A549 (cell line): ENCODE measurements around the gene CAMKMT. TPM values are rescaled to one million over a fixed set of nuclear protein-coding genes. Genes with fewer than 3 reads are reported as not detected.

Source experiments
- ATAC-seq, 2 experiments: fragments of 200-7000 bp in 1 of 2; fragments of >200 bp in 1 of 2; cut with Nextera tagmentation in 1 of 2; cut with Tn5 transposase in 1 of 2; 3 replicates each; pipeline versions ENCODE4 v1.8.0 to v1.9.1; 2018 to 2020; ENCODE audit warnings: mild to moderate bottlenecking in 1 of 2, moderate library complexity in 1 of 2
- CTCF ChIA-PET: fragments of 300-600 bp; sonication (Branson Sonifier 250); formaldehyde crosslinking; extraction: SDS; loops from one replicate; lab custom pipeline; 2021; ENCODE audit warnings: antibody characterized with exemption, inconsistent platforms; lab: Yijun Ruan, JAX
- POLR2A ChIA-PET: fragments of 350-600 bp; formaldehyde crosslinking; extraction: SDS; loops from one replicate; lab custom pipeline; 2021; ENCODE audit warnings: antibody characterized with exemption, inconsistent platforms; lab: Yijun Ruan, JAX
- DNase-seq, 2 experiments: peaks; one replicate each; pipeline versions ENCODE4 v3.0.0 to v3.0.0-alpha.2; 2011 to 2016; ENCODE audit warnings: low read depth in 1 of 2, low spot score in 1 of 2
- FAIRE-seq: peaks from 2 replicates; lab custom pipeline; 2011; peaks lifted over from hg19 to GRCh38; lab: Jason Lieb, UNC
- H3K27ac ChIP-seq, 2 experiments: fragments of >200 bp; sonication (Bioruptor Twin); formaldehyde crosslinking; 3 replicates each; pipeline ENCODE4 v1.5.1; 2016 to 2017
- H3K4me1 ChIP-seq: fragments of >200 bp; sonication (Bioruptor Twin); formaldehyde crosslinking; 3 replicates; pipeline ENCODE4 v1.6.1; 2016
- H3K4me2 ChIP-seq: fragments of >200 bp; sonication (Bioruptor Twin); formaldehyde crosslinking; 3 replicates; pipeline ENCODE4 v1.6.1; 2016
- H3K4me3 ChIP-seq: fragments of >200 bp; sonication (Bioruptor Twin); formaldehyde crosslinking; 3 replicates; pipeline ENCODE4 v1.5.1; 2016
- H3K9me3 ChIP-seq: fragments of >200 bp; sonication (Bioruptor Twin); formaldehyde crosslinking; 3 replicates; pipeline ENCODE4 v1.6.1; 2016
- ATOH8 ChIP-seq: fragments of 250-450 bp; sonication (Bioruptor Pico); IDR thresholded peaks from 2 replicates; pipeline ENCODE4 v1.5.0; 2020; ENCODE audit warnings: low read depth, mild to moderate bottlenecking, moderate library complexity
- BHLHE40 ChIP-seq: IDR thresholded peaks from 2 replicates; pipeline ENCODE4 v1.6.1; 2012; ENCODE audit warnings: low read depth, low read length, inconsistent platforms
- CBX2 ChIP-seq: fragments of 200-600 bp; sonication (generic); IDR thresholded peaks from 2 replicates; pipeline ENCODE4 v1.6.1; 2016; ENCODE audit warnings: low read depth, mild to moderate bottlenecking, borderline replicate concordance
- E2F6 ChIP-seq: IDR thresholded peaks from 2 replicates; pipeline ENCODE4 v1.6.1; 2012; ENCODE audit warnings: low read depth, borderline replicate concordance
- EHF ChIP-seq: fragments of 250-450 bp; sonication (Bioruptor Pico); IDR thresholded peaks from 2 replicates; pipeline ENCODE4 v1.5.0; 2020; ENCODE audit warnings: mild to moderate bottlenecking
- EHMT2 ChIP-seq: fragments of 200-600 bp; sonication (generic); IDR thresholded peaks from 2 replicates; pipeline ENCODE4 v1.6.1; 2016; ENCODE audit warnings: antibody characterized with exemption, low read depth, mild to moderate bottlenecking, moderate library complexity
- ELK1 ChIP-seq: fragments of 150-350 bp; IDR thresholded peaks from 2 replicates; pipeline ENCODE4 v1.6.1; 2014; ENCODE audit warnings: low read depth, mild to moderate bottlenecking, low read length
- FOSB ChIP-seq: fragments of 250-450 bp; sonication (Bioruptor Pico); IDR thresholded peaks from 2 replicates; pipeline ENCODE4 v1.5.0; 2020; ENCODE audit warnings: mild to moderate bottlenecking, moderate library complexity
- FOXS1 ChIP-seq: fragments of 250-450 bp; sonication (Bioruptor Pico); IDR thresholded peaks from 2 replicates; pipeline ENCODE4 v1.5.0; 2020; ENCODE audit warnings: mild to moderate bottlenecking, moderate library complexity
- HDAC2 ChIP-seq: fragments of 200-600 bp; sonication (generic); IDR thresholded peaks from 2 replicates; pipeline ENCODE4 v1.6.1; 2016
- HMGXB4 ChIP-seq: fragments of 250-450 bp; sonication (Bioruptor Pico); IDR thresholded peaks from 2 replicates; pipeline ENCODE4 v1.5.0; 2021; ENCODE audit warnings: mild to moderate bottlenecking, moderate library complexity, borderline replicate concordance
- HOXB13 ChIP-seq: fragments of 250-450 bp; sonication (Bioruptor Pico); IDR thresholded peaks from 2 replicates; pipeline ENCODE4 v1.5.0; 2020; ENCODE audit warnings: low read depth, mild to moderate bottlenecking, moderate library complexity
- MAX ChIP-seq: IDR thresholded peaks from 2 replicates; pipeline ENCODE4 v1.6.1; 2012
- MYC ChIP-seq: IDR thresholded peaks from 2 replicates; pipeline ENCODE4 v1.6.1; 2012; ENCODE audit warnings: mild to moderate bottlenecking, inconsistent platforms, low read length, improper control_type of control experiment, borderline replicate concordance
- NFE2L2 ChIP-seq: fragments of 150-350 bp; conservative IDR thresholded peaks from 2 replicates; pipeline ENCODE4 v1.6.1; 2014; ENCODE audit warnings: low read length
- NR3C1 ChIP-seq: fragments of >200 bp; sonication (Bioruptor Twin); formaldehyde crosslinking; IDR thresholded peaks from 3 replicates; pipeline ENCODE4 v1.6.1; 2017
- POLR2AphosphoS2 ChIP-seq: conservative IDR thresholded peaks from 2 replicates; pipeline ENCODE4 v1.6.1; 2012; ENCODE audit warnings: low read length, improper control_type of control experiment, inconsistent platforms
- RAD21 ChIP-seq, 2 experiments: fragments of >200 bp in 1 of 2; sonication (Bioruptor Twin) in 1 of 2; formaldehyde crosslinking in 1 of 2; IDR thresholded peaks in 1 of 2; conservative IDR thresholded peaks in 1 of 2; 2 replicates in 1 of 2; 3 replicates in 1 of 2; pipeline ENCODE4 v1.6.1; 2012 to 2018; ENCODE audit warnings: inconsistent platforms in 1 of 2
- RCOR1 ChIP-seq: fragments of 150-350 bp; IDR thresholded peaks from 2 replicates; pipeline ENCODE4 v1.6.1; 2014; ENCODE audit warnings: antibody characterized with exemption, low read length, low read depth
- SREBF2 ChIP-seq: fragments of 450-650 bp; IDR thresholded peaks from 2 replicates; pipeline ENCODE4 v1.6.1; 2014; ENCODE audit warnings: mild to moderate bottlenecking, moderate library complexity
- TFCP2L1 ChIP-seq: fragments of 250-450 bp; sonication (Bioruptor Pico); IDR thresholded peaks from 2 replicates; pipeline ENCODE4 v1.5.0; 2021; ENCODE audit warnings: mild to moderate bottlenecking
- ZC3H11A ChIP-seq: fragments of 450-650 bp; IDR thresholded peaks from 2 replicates; pipeline ENCODE4 v1.6.1; 2014; ENCODE audit warnings: antibody characterized with exemption, mild to moderate bottlenecking
- ZFP36 ChIP-seq: fragments of 450-650 bp; IDR thresholded peaks from 2 replicates; pipeline ENCODE4 v1.6.1; 2014; ENCODE audit warnings: borderline replicate concordance; ENCODE audit not compliant: partially characterized antibody
- WGBS: methylation state at CpG from one replicate; pipeline ENCODE4 v1.1.6; 2017; ENCODE audit errors: missing lambda C conversion rate; 5-methylcytosine and 5-hydroxymethylcytosine counted together
- polyA plus RNA-seq, 4 experiments: library from polyadenylated mRNA; depleted of rRNA in 3 of 4; stranded (reverse); fragments of >200 nt; fragmentation: RNase III in 1 of 4; extraction: RNeasy Plus Mini Kit Qiagen cat#74134 plus additional on column Dnase treatment in 1 of 4; gene quantifications; 2 replicates in 3 of 4; 3 replicates in 1 of 4; pipeline ENCODE4 v1.2.3, GENCODE V29; 2011 to 2017

CAMKMT gene
- polyA plus RNA-seq, 2 of the 4 experiments (the other 2 are of a cell fraction): 6.5 to 15.7 TPM

- Histone ChIP-seq H3K27ac (no peak overlapping the region), H3K9me3 (peaks cover 19% of the 10 kb centered on the region), H3K4me3 (no peak overlapping the region)
- FAIRE-seq: no peak
- no peak for DNase-seq
- CTCF ChIA-PET: interaction anchor here (0.6 to 1.7 kb wide), 2 partner anchors 23 to 261 kb away, joined by 3 to 4 read pairs; no protein-coding TSS in a partner anchor
- no peak for ATAC-seq
- WGBS: 50% methylated on average over 1 of the region's 1 CpG
- POLR2A ChIA-PET: no interaction called here
- TF ChIP-seq CBX2 (no peak), NR3C1 (no peak), E2F6 (no peak), POLR2AphosphoS2 (no peak), RCOR1 (no peak), FOXS1 (CRISPR knock-in tag) (no peak), MYC (no peak), BHLHE40 (no peak), HMGXB4 (CRISPR knock-in tag) (no peak), NFE2L2 (no peak), SREBF2 (no peak), HDAC2 (no peak), EHF (no peak), MAX (no peak), ELK1 (no peak), RAD21 (conservative IDR thresholded peaks at IDR 0.05 in 1 of 2, IDR thresholded peaks at IDR 0.05 in 1 of 2) (no peak), TFCP2L1 (CRISPR knock-in tag) (no peak), FOSB (CRISPR knock-in tag) (no peak), ATOH8 (no peak)
- TF ChIP-seq, all 56 proteins: peak for 0
- Histone ChIP-seq H3K4me1 (no peaks in the 10 kb centered on the region), H3K4me2 (no peak overlapping the region)
These were observed 378.9 kb downstream of the CAMKMT start for GRCh38 chr2:44740678-44741077.

- no peak overlapping the region for H3K4me3 ChIP-seq
- TF ChIP-seq ZFP36: no peak
- TF ChIP-seq EHMT2: no peak
- TF ChIP-seq ZC3H11A: no peak
- TF ChIP-seq CBX2: no peak
- no peak for TF ChIP-seq HDAC2
- no peak for TF ChIP-seq HOXB13 (CRISPR knock-in tag)
- no peak for TF ChIP-seq MAX
- H3K4me1 ChIP-seq: no peaks in the 10 kb centered on the region
- ChIA-PET CTCF (interaction anchor here (1.7 kb wide), 1 partner anchor 262 kb away, joined by 4 read pairs; no protein-coding TSS in a partner anchor), POLR2A (no interaction called here)
- no peak; a peak in 1 of 6 replicates for ATAC-seq
- DNase-seq: no peak
- no peak overlapping the region for H3K4me2 ChIP-seq
- peaks cover 11% of the 10 kb centered on the region for H3K9me3 ChIP-seq
- H3K27ac ChIP-seq: no peak overlapping the region
- FAIRE-seq: no peak
- WGBS: 72% methylated on average over 1 of the region's 1 CpG
These were observed 379.8 kb downstream of the CAMKMT start for GRCh38 chr2:44741507-44741906.
